GM19463 (cell line): ENCODE data around the gene SPRED1.

ENCODE experiments used
- ATAC-seq: cut with Tn5 transposase; IDR thresholded peaks from one replicate; pipeline ENCODE4 v1.9.1; 2021; ENCODE audit warnings: mild to moderate bottlenecking, moderate library complexity; ENCODE audit not compliant: unreplicated experiment

SPRED1 gene

GRCh38 chr15:38252481-38253350 lies at the start of gene SPRED1:
SPRED1 (plus strand) TSS chr15:38252836; CDS start chr15:38253186, 350 bp downstream.
- peak; percentile 32 for ATAC-seq

- no peak for ATAC-seq
These were observed 46.9 kb upstream of the SPRED1 start for GRCh38 chr15:38205526-38206272.

- ATAC-seq = no peak
These were observed 45.0 kb upstream of the SPRED1 start for GRCh38 chr15:38207621-38208020.

- no peak for ATAC-seq
These were observed 44.4 kb upstream of the SPRED1 start for GRCh38 chr15:38208206-38208605.

GRCh38 chr15:38208779-38209178 lies 43.9 kb upstream of the SPRED1 start:
- no peak for ATAC-seq

- no peak for ATAC-seq
These were observed 41.4 kb upstream of the SPRED1 start for GRCh38 chr15:38211249-38211648.

GRCh38 chr15:38211811-38212210 lies 40.8 kb upstream of the SPRED1 start:
- ATAC-seq = no peak

GRCh38 chr15:38212729-38213351 lies 39.8 kb upstream of the SPRED1 start:
- no peak for ATAC-seq

GRCh38 chr15:38213356-38213755 lies 39.3 kb upstream of the SPRED1 start:
- ATAC-seq = no peak

GRCh38 chr15:38215707-38216106 lies 36.9 kb upstream of the SPRED1 start:
- no peak for ATAC-seq

- no peak for ATAC-seq
These were observed 35.9 kb upstream of the SPRED1 start for GRCh38 chr15:38216763-38217162.

- ATAC-seq = no peak
These were observed 35.4 kb upstream of the SPRED1 start for GRCh38 chr15:38217191-38217595.

GRCh38 chr15:38217788-38218609 lies 34.6 kb upstream of the SPRED1 start:
- ATAC-seq = no peak

- no peak for ATAC-seq
These were observed 31.9 kb upstream of the SPRED1 start for GRCh38 chr15:38220606-38221273.

GRCh38 chr15:38224486-38224885 lies 28.1 kb upstream of the SPRED1 start:
- no peak for ATAC-seq

- no peak for ATAC-seq
These were observed 27.3 kb upstream of the SPRED1 start for GRCh38 chr15:38225381-38225780.

- no peak for ATAC-seq
These were observed 25.9 kb upstream of the SPRED1 start for GRCh38 chr15:38226608-38227266.

- no peak for ATAC-seq
These were observed 24.7 kb upstream of the SPRED1 start for GRCh38 chr15:38227941-38228340.

GRCh38 chr15:38228618-38229017 lies 24.0 kb upstream of the SPRED1 start:
- ATAC-seq = no peak
